Body of pancreas (tissue), 4 donors: Measurements from ENCODE around the gene GATA5. TPM values are rescaled to one million over a fixed set of nuclear protein-coding genes. Genes with fewer than 3 reads are reported as not detected.
"Not testable (repeated sequence)": the region's sequence is repeated elsewhere in the genome, so short reads cannot be mapped to it uniquely, and the experiment has no call there.

Experiments
- ATAC-seq: fragments of 150-250 bp; one replicate; pipeline ENCODE4 v1.9.1; 2016
- DNase-seq, 4 donors: peaks; one replicate each; pipeline ENCODE4 v3.0.0-alpha.2; 2019
- H3K27ac ChIP-seq, 4 donors: fragments of 200-600 bp; sonication (generic); 1 replicate in 3 of 4; 2 replicates in 1 of 4; pipeline versions ENCODE4 v1.5.1 to v1.6.1; 2016 to 2019; ENCODE audit warnings: mild to moderate bottlenecking in 1 of 4, mixed read lengths in 1 of 4, moderate library complexity in 1 of 4
- H3K27me3 ChIP-seq, 2 donors: fragments of 200-600 bp; sonication (generic); one replicate each; pipeline ENCODE4 v1.6.0; 2016; ENCODE audit warnings: mild to moderate bottlenecking in 1 of 2
- H3K36me3 ChIP-seq, 2 donors: fragments of 200-600 bp; sonication (generic); replicated peaks in 1 of 2; 2 replicates each; pipeline ENCODE4 v1.5.1; 2016; ENCODE audit warnings: low read depth in 2 of 2; ENCODE audit not compliant: insufficient read depth in 1 of 2
- H3K4me1 ChIP-seq: fragments of 200-600 bp; sonication (generic); one replicate; pipeline ENCODE4 v1.6.0; 2016
- H3K4me3 ChIP-seq, 2 donors: fragments of 200-600 bp; sonication (generic); 1 replicate in 1 of 2; 2 replicates in 1 of 2; pipeline ENCODE4 v1.5.1; 2016 to 2019
- H3K9me3 ChIP-seq, 3 donors: fragments of 200-600 bp; sonication (generic); 1 replicate in 2 of 3; 2 replicates in 1 of 3; pipeline ENCODE4 v1.5.1; 2016
- POLR2A ChIP-seq, 3 donors: fragments of 450-650 bp; IDR thresholded peaks; one replicate each; pipeline ENCODE4 v1.6.1; 2016; ENCODE audit warnings: antibody characterized with exemption in 3 of 3, mild to moderate bottlenecking in 2 of 3
- WGBS, 2 donors: methylation state at CpG; one replicate each; pipeline ENCODE4 v1.1.5; 2017; 5-methylcytosine and 5-hydroxymethylcytosine counted together
- intact Hi-C: fragments of 100-400 bp; cut with DNase I; formaldehyde crosslinking; loops from one replicate; pipeline ENCODE4 v1.15.1; 2023
- total RNA-seq, 2 donors: library from RNA; depleted of rRNA; stranded (reverse); fragments of >200 nt; gene quantifications; one replicate each; pipeline ENCODE4 v1.1.0, GENCODE V29; 2016
- TF ChIP-seq, protein P1 (sequence below), 7 experiments: fragments of 450-650 bp in 4 of 7; fragments of 200-600 bp in 3 of 7; sonication (generic) in 3 of 7; IDR thresholded peaks; one replicate each; pipeline ENCODE4 v1.5.1; 2016 to 2019; ENCODE audit warnings: antibody characterized with exemption in 7 of 7

Gene GATA5
- total RNA-seq, 2 donors from 2014 or later = not detected

DNA sequence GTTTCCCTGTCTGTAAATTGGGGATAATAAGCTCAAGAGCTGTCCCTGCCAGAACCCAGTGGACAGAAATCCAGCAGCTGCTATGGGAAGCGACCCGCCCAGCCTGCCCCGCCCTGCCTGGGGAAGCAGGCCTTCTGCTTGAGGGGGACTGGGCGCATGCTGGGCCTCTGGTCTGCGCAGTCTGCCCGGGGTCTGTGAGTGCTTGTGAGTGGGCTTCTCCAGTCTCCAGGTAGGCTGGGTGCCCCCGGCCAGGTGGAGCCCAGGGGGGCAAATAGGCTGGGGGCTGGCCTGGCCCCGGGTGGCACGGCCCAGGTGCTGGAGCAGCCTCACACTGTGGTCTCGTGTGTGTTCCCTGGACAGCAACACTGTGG lies 47.8 kb downstream of the GATA5 start:
- peaks cover 26% of the 10 kb centered on the region for H3K4me1 ChIP-seq
- no peak for DNase-seq

DNA sequence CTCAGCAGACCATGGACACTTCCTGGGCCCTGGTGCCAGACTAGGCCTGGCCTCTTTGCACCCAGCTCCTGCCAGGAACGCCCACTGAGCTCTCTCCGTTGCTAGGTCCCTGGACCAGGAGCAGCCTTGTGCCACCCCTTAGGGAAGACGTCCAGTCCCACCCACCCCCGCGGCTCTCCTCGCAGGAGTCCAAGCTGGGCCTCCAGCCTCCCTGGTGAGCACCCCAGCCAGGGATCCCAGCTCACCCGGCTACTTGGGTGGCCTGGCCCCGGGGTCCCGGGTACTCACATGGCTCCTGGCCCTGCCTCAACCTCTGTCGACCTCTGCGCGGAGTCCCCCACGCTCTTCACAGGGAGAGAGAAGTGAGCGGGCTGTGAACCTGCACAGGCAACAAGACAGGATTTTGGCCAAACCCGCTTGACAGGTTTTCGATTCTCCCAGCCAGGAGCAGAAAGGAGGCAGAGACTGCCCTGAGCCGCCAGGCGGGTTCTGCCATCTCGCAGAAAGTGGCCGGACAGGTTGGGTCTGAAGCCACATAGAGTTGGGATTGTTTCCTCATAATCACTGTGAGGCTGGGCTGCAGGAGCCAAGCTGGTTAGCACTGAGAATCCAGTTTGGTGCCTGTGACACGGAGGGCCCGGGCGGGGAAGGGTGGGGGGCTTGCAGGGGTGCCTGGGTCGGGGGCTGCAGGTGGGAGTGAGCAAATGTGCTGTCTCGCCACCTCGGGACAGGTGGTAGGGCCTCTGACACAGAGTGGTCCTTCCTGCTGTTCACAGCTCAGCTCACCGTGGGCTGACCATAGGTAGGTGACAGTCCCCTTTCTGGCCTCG lies 48.4 kb downstream of the GATA5 start, which contains the start of gene RBBP8NL:
RBBP8NL (minus strand) TSS at position 368 of the 830 bp plus-strand sequence. CDS start 7,892 bp downstream, outside the sequence.
- peak; percentile 96 for ATAC-seq
- DNase-seq = peak; percentile 94 to 97 (median 96)
- intact Hi-C loops = no loop called here
- peak within 1 kb of the TSS in 1 of 2 donors; percentile 16 for H3K4me3 ChIP-seq
- 27% methylated on average over 28 of the region's 28 CpGs; no CpG with 5 or more reads in 1 of the 2 donors for WGBS, 2 donors
- TF ChIP-seq, protein P1, sequence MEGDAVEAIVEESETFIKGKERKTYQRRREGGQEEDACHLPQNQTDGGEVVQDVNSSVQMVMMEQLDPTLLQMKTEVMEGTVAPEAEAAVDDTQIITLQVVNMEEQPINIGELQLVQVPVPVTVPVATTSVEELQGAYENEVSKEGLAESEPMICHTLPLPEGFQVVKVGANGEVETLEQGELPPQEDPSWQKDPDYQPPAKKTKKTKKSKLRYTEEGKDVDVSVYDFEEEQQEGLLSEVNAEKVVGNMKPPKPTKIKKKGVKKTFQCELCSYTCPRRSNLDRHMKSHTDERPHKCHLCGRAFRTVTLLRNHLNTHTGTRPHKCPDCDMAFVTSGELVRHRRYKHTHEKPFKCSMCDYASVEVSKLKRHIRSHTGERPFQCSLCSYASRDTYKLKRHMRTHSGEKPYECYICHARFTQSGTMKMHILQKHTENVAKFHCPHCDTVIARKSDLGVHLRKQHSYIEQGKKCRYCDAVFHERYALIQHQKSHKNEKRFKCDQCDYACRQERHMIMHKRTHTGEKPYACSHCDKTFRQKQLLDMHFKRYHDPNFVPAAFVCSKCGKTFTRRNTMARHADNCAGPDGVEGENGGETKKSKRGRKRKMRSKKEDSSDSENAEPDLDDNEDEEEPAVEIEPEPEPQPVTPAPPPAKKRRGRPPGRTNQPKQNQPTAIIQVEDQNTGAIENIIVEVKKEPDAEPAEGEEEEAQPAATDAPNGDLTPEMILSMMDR (IDR thresholded peaks at IDR 0.05) = peak in 6 of 7 experiments; percentile 35 to 79 (median 66)
- peak in 2 of 3 donors; percentile 38 to 40 for TF ChIP-seq POLR2A (IDR thresholded peaks at IDR 0.05)
- peak within 1 kb of the TSS; percentile 78 to 85 (median 82) for H3K27ac ChIP-seq
- peaks cover 26% of the 10 kb centered on the region for H3K4me1 ChIP-seq
- no peaks in the 10 kb centered on the region for H3K27me3 ChIP-seq
- no peaks in the 10 kb centered on the region for H3K9me3 ChIP-seq
- no peaks in the 10 kb centered on the region for H3K36me3 ChIP-seq

More for the DNA sequence above, 47.8 kb downstream of the GATA5 start:
- H3K27ac ChIP-seq = peak overlapping the region; percentile 78 to 85 (median 82)
- no peaks in the 10 kb centered on the region for H3K9me3 ChIP-seq
- 79% methylated on average over 10 of the region's 10 CpGs; no CpG with 5 or more reads in 1 of the 2 donors for WGBS, 2 donors
- H3K4me3 ChIP-seq = no peak overlapping the region
- no peaks in the 10 kb centered on the region for H3K36me3 ChIP-seq
- ATAC-seq = no peak
- intact Hi-C loops = no loop called here
- TF ChIP-seq, protein P1 (IDR thresholded peaks at IDR 0.05) = no peak
- no peak for TF ChIP-seq POLR2A (IDR thresholded peaks at IDR 0.05)
- H3K27me3 ChIP-seq = no peaks in the 10 kb centered on the region

DNA sequence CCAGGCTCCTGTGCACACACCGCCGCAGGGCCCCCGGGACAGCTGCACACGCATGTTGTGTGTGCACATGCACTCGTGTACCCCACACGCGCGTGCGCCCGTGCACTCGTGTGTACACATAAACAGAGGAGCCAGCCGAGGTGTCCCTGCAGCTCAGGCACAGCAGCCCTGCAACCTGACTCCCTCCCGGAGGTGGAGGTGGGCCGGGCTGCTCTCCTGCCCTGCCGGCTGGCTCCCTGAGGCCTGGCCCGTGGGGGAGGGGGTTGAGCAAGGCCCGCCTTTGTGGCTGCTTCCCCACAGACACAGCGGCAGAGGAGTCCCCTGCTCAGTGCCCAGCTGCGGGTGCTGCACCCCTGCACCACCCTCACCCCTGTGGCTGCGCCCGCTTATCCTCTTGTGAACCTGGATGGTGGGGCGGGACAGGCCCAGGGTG lies 49.1 kb downstream of the GATA5 start:
- Histone ChIP-seq H3K27ac (peak overlapping the region; percentile 78 to 85 (median 82)), H3K4me1 (peaks cover 26% of the 10 kb centered on the region), H3K9me3 (no peaks in the 10 kb centered on the region), H3K27me3 (no peaks in the 10 kb centered on the region), H3K4me3 (peak overlapping the region in 1 of 2 donors; percentile 16), H3K36me3 (no peaks in the 10 kb centered on the region)
- peak; percentile 30 for ATAC-seq
- peak; percentile 48 to 74 (median 62) for DNase-seq
- TF ChIP-seq, protein P1 (IDR thresholded peaks at IDR 0.05) = no peak
- intact Hi-C loops = no loop called here
- WGBS, 2 donors = 31 to 60% methylated on average over 1 to 21 of the region's 22 CpGs

DNA sequence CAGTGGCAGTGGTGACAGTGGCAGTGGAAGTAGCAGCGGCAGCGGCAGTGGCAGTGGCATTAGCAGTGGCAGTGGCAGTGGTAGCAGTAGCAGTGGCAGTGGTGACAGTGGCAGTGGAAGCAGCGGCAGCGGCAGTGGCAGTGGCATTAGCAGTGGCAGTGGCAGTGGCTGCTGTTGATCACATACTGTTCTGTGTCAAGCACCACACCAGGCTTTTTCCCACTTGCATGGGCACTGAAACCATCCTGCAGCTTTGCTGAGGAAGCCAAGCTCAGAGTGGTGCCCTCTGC lies 49.8 kb downstream of the GATA5 start:
- H3K27me3 ChIP-seq, H3K27ac ChIP-seq, intact Hi-C loops, H3K36me3 ChIP-seq, ATAC-seq, DNase-seq, H3K9me3 ChIP-seq, H3K4me3 ChIP-seq: not testable (repeated sequence)
- H3K4me1 ChIP-seq = peaks cover 26% of the 10 kb centered on the region
- WGBS, 2 donors = 80 to 96% methylated on average over 4 of the region's 4 CpGs

DNA sequence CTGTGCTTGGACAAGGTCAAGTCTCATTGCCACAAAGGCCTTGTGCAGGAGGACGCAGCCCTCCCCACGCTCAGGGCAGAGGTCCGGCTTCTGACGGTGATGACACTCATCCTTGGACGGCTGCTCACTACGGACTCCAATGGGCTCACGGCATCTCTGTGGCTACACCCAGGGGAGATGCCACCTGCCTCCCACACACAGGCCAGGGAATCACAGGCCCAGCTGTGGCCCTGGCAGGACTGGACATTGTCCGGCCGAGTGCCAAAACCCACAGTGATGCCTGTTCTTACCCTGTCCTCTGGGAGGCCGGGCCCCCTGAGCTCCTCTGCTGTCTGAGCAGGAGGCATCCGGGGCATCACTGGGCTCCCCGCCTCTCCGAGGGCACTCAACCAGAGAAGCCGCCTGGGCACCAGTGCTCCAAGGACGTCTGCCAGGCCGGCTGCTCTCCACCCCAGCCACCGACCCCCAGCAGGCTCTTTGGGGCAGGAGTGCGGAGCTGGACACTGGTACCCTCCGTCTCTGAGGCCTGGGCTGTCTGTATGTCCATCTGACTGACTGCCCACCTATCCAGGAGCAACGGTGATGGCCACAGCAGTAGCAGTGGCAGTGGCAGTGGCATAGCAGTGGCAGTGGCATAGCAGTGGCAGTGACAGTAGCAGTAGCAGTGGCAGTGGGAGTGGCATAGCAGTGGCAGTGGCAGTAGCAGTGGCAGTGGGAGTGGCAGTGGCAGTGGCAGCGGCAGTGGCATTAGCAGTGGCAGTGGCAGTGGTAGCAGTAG lies 50.3 kb downstream of the GATA5 start:
- 50 to 85% methylated on average over 1 to 20 of the region's 21 CpGs for WGBS, 2 donors
- peaks cover 26% of the 10 kb centered on the region for H3K4me1 ChIP-seq
- ATAC-seq = no peak
- DNase-seq = no peak
- intact Hi-C loops = no loop called here
- H3K4me3 ChIP-seq = no peak overlapping the region
- no peak overlapping the region for H3K27ac ChIP-seq
- H3K27me3 ChIP-seq = no peaks in the 10 kb centered on the region
- no peaks in the 10 kb centered on the region for H3K36me3 ChIP-seq
- H3K9me3 ChIP-seq = no peaks in the 10 kb centered on the region
- TF ChIP-seq, protein P1 (IDR thresholded peaks at IDR 0.05) = no peak
- no peak for TF ChIP-seq POLR2A (IDR thresholded peaks at IDR 0.05)
